PFSK-1 (cell line): Measurements from ENCODE around the gene LRMDA.

ENCODE experiments used
- POLR2AphosphoS5 ChIP-seq: IDR thresholded peaks from 2 replicates; pipeline ENCODE4 v1.6.1; 2012; ENCODE audit warnings: low read depth, mild to moderate bottlenecking, control low read depth, low read length, moderate library complexity
- REST ChIP-seq, 2 experiments: IDR thresholded peaks; 2 replicates each; pipeline versions ENCODE4 v1.6.1 to v1.8.0; 2011 to 2012; ENCODE audit warnings: low read depth in 2 of 2, low read length in 2 of 2, control low read depth in 1 of 2, inconsistent platforms in 1 of 2, mild to moderate bottlenecking in 1 of 2, moderate library complexity in 1 of 2; ENCODE audit not compliant: insufficient read depth in 1 of 2
- SIN3A ChIP-seq: IDR thresholded peaks from 2 replicates; pipeline ENCODE4 v1.6.1; 2012; ENCODE audit warnings: mild to moderate bottlenecking, low read length, moderate library complexity, borderline replicate concordance; ENCODE audit not compliant: insufficient read depth

GRCh38 chr10:75498884-75499350 is 67.5 kb downstream of the LRMDA start:
- TF ChIP-seq POLR2AphosphoS5 (no peak), SIN3A (no peak), REST (IDR thresholded peaks at IDR 0.05; ENCODE audit: insufficient read depth in 1 of 2, low read depth in 2 of 2, low read length in 2 of 2) (no peak)
